HG03521 (cell line): Measurements from ENCODE around the gene WDTC1.
A peak's percentile ranks its signal among the peaks of the same experiment; 100 is the strongest.
"Not testable (repeated sequence)": the region's sequence is repeated elsewhere in the genome, so short reads cannot be mapped to it uniquely, and the experiment has no call there.

Experiments
- ATAC-seq: cut with Tn5 transposase; IDR thresholded peaks from one replicate; pipeline ENCODE4 v1.9.1; 2021; ENCODE audit warnings: mild to moderate bottlenecking, moderate library complexity; ENCODE audit not compliant: unreplicated experiment

WDTC1 gene, protein sequence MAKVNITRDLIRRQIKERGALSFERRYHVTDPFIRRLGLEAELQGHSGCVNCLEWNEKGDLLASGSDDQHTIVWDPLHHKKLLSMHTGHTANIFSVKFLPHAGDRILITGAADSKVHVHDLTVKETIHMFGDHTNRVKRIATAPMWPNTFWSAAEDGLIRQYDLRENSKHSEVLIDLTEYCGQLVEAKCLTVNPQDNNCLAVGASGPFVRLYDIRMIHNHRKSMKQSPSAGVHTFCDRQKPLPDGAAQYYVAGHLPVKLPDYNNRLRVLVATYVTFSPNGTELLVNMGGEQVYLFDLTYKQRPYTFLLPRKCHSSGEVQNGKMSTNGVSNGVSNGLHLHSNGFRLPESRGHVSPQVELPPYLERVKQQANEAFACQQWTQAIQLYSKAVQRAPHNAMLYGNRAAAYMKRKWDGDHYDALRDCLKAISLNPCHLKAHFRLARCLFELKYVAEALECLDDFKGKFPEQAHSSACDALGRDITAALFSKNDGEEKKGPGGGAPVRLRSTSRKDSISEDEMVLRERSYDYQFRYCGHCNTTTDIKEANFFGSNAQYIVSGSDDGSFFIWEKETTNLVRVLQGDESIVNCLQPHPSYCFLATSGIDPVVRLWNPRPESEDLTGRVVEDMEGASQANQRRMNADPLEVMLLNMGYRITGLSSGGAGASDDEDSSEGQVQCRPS

DNA sequence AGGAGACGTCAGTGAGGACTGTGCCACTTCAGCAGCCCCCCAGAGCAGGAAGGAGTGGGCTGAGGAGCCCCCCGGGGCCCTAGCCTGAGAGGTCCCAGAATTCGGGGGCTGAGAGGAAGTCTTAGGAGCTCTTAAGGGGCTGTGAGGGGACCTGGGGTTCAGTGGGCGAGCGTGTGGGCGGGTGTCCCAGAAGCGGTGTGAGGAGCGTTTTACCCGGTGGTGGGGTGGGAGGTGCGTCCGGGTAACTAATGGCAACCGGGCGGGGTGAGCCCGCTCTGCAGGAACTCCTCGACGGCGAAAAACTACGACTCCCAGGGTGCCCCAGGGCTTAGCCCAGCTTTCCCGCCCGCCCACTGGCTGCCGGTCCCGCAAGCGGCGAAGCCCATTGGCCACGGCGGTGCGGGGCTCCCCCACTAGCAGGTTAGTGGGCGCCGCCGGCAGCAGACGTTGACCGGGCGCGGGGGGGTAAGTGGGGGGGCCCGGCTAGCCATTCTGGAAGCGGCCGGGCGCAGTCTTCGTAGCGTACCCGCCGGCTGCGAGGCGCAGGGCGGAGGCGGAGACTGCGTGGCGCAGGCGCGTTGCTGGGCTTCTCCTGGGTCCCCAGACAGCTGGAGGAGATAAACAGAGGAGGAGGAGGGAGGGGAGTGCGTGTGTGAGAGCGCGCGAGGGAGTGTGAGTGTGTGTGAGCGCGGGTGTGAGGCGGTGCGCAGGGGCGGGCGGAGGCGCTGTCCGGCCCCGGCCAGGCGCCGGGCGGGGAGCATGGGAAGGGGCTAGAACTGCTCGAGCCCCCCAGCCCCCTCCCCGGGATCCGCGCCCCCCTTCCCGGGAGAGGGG lies at the start of gene WDTC1:
Gene WDTC1 (plus strand): TSS at position 584 of the 834 bp plus-strand sequence. CDS start 26,423 bp downstream, outside the sequence.
- ATAC-seq = peak; percentile 88

DNA sequence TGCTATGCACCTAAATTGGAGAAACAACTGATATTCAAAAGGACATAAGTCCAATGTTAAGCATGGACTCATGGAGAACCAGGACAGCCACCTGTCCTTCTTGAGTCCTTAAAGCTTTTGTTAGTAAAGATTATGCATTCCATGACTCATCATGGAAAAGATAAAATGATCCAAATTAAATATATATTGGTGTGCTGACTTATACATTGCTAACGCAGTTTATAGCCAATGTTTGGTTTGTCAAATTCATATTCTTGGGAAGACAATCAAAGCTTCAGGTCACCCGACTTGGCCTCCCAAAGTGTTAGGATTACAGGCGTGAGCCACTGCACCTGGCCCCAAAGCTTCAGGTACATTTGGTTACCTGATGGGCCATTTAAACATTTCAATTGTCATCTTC lies 49.8 kb upstream of the WDTC1 start:
- ATAC-seq = not testable (repeated sequence)

DNA sequence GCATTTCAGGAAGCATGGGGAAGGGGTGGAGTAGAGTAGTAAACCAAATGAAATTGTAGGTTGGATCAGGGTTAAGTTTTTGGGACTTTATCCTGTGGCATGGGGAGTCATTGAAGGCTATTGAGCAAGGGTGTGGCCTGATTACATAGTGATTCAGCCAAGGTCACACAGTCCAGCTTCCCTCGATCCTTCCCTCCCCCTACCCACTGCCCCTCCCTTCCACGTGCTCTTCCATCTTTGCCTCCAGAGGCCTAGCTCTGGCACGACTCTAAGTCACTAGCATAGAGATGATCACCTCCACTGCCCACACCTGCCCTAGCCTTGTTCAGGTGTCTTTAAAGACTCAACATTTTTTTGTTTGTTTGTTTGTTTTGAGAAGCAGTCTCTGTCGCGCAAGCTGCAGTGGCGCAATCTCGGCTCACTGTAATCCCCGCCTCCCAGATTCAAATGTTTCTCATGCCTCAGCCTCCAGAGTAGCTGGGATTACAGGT lies 42.3 kb upstream of the WDTC1 start:
- ATAC-seq = no peak

DNA sequence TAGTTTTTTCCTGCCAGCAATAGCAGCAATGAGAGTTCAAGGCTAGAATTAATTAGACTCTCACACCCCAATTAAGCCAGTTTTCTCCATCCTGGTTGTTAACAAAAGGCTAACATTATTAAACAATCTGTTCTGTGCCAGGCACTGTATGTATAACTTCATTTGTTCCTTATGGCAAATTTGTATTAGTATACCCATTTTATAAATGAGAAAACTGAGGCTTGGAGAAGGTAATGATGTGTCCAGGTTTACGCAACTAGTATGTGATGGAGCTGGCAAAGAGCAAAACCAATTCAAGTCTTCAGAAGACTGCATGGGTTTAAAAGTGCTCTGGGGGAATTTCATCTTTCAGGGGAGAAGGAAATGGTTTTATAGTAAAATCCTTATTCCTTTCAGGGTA lies 41.2 kb upstream of the WDTC1 start:
- ATAC-seq = no peak

DNA sequence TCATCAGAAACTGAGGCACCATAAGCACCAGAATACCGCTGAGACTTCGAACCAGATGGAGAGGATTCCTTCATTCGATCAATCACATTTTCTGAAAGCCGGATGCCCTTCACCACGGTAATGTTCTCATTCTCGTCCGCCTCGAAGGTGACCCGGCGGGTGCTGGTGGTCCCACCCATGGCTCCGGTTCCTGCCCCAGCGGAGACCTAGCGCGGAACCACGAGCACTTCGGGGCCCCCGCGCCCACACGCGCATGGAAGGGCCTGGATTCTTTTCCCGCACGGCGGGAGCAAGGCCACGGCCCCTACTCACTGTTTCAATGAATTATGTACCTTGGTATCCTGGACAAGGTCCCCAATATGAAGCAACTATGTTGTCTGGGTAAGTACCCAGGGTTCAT lies 33.1 kb upstream of the WDTC1 start:
- no peak for ATAC-seq

DNA sequence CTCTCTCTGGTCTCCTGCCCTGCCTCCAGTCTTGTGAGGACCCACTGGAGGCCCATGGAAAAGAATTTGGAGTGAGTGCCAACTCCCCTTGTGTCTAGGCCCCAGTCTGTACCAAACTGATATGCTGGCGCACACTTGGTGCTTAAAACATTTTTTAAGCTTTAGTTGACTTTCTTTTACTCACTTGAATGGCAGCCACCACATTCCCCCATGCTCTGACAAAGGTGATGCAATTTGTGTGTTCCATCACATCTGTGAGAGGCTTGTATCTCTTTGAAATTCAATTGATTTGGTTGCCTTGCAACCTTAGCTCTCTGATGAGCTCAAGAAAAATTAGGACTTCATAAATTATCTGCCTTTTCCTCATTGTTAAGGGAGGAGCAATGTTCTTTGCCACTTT lies 30.5 kb upstream of the WDTC1 start:
- no peak for ATAC-seq

DNA sequence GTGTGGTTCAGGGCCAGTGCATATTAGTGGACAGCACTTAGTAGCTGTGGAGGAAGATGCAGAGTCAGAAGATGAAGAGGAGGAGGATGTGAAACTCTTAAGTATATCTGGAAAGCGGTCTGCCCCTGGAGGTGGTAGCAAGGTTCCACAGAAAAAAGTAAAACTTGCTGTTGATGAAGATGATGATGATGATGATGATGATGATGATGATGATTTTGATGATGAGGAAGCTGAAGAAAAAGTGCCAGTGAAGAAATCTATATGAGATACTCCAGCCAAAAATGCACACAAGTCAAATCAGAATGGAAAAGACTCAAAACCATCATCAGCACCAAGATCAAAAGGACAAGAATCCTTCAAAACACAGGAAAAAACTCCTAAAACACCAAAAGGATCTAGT lies 27.2 kb upstream of the WDTC1 start:
- ATAC-seq = not testable (repeated sequence)

DNA sequence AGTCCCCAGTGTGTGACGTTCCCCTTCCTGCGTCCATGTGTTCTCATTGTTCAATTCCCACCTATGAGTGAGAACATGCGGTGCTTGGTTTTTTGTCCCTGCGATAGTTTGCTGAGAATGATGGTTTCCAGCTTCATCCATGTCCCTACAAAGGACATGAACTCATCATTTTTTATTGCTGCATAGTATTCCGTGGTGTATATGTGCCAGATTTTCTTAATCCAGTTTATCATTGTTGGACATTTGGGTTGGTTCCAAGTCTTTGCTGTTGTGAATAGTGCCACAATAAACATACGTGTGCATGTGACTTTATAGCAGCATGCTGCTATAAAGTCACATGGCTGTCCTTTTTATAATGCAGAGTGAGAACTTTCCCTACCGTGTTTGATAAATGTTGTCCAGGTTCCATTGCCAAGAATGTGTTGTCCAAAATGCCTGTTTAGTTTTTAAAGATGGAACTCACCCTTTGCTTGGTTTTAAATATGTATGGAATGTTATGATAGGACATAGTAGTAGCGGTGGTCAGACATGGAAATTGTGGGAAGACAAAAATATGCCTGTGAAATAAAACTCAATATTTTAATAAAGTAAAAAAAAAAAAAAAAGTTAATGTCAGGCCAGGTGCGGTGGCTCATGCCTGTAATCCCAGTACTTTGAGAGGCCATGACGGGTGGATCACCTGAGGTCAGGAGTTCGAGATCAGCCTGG lies 26.1 kb upstream of the WDTC1 start:
- not testable (repeated sequence) for ATAC-seq

DNA sequence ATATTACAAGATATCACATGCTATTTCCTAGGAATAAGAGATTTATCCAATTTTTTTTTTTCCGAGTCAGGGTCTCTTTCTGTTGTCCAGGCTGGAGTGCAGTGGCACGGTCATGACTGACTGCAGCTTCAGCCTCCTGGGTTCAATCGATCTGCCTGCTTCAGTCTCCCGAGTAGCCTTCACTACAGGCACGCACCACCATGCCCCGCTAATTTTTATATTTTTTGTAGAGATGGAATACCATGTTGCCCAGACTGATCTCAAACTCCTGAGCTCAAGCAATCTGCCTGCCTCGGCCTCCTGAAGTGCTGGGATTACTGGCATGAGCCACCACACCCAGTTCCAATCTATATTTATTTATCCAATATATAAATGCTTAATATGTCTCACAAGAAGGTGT lies 18.0 kb upstream of the WDTC1 start:
- ATAC-seq = no peak

DNA sequence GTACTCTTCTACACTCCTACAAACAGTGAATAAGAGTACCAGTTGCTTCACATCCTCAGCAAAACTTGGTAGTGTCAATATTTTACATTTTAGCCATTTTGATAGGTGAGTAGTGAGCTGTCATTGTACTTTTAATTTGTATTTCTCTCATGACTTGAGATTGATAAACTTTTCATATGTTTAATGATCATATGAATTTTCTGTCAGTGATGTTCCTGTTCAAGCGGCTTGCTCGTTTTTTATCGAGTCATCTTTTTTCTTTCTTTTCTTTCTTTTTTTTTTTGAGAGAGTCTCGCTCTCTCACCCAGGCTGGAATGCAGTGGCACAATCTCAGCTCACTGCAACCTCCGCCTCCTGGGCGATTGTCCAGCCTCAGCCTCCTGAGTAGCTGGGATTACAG lies 17.0 kb upstream of the WDTC1 start:
- no peak for ATAC-seq

DNA sequence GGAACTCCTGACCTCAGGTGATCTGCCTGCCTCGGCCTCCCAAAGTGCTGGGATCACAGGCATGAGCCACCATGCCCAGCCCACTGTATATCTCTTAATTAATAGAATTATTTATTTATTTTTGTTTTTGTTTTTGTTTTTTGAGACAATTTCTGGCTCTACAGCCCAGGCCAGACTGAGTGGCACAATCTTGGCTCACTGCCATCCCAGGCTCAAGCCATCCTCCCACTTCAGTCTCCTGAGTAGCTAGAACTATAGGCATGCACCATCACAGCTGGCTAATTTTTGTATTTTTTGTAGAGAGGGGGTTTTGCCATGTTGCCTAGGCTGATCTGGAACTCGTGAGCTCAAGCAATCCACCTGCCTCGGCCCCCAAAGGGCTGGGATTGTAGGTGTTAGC lies 15.7 kb upstream of the WDTC1 start:
- no peak for ATAC-seq

DNA sequence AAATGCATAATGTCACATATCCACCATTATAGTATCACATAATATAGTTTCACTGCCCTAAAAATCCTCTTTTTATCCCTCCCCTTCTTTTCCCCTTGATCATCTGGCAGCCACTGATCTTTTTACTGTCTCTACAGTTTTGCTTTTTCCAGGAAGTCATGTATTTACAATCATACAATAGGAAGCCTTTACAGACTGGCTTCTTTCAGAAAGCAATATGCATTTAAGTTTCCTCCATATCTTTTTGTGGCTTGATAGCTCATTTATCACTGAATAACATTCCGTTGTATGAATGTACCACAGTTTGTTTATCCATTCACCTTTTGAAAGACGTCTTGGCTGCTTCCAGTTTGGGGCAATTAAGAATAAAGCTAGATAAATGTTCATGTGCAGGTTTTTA lies 14.3 kb upstream of the WDTC1 start:
- no peak for ATAC-seq

DNA sequence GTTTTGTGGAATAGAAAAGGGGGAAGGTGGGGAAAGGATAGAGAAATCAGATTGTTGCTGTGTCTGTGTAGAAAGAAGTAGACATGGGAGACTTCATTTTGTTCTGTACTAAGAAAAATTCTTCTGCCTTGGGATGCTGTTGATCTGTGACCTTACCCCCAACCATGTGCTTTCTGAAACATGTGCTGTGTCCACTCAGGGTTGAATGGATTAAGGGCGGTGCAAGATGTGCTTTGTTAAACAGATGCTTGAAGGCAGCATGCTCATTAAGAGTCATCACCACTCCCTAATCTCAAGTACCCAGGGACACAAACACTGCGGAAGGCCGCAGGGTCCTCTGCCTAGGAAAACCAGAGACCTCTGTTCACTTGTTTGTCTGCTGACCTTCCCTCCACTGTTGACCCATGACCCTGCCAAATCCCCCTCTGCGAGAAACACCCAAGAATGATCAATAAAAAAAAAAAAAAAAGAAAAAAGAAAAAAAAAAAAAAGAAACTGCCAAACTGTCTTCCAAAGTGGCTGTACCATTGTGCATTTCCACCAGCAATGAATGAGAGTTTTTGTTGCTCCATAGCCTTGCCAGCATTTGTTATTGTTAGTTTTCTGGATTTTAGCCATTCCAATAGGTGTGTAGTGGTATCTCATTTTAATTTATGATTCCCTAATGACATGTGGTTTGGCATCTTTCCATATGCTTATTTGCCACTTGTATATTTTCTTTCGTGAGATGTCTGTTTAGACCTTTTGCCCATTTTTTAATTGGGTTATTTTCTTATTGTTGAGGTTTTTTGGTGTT lies 13.5 kb upstream of the WDTC1 start:
- not testable (repeated sequence) for ATAC-seq

DNA sequence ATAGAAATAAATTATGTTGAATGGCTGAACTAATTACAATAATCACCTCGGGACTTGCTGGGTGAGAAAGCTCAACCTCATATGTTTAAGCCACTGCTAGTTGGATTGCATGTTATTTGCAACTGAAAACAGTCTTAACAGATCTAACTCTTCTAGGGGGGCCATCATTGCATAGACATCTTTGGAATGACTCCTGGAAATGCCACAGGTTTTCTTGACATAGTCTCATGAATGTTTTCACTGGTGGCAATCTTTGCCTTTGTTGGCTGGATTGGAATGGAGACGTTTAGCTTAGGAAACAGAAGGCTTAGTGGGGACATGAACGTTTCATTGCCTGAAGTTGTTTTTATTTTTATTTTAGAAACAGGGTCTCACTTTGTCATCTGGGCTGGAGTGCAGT lies 8.8 kb upstream of the WDTC1 start:
- ATAC-seq = no peak

DNA sequence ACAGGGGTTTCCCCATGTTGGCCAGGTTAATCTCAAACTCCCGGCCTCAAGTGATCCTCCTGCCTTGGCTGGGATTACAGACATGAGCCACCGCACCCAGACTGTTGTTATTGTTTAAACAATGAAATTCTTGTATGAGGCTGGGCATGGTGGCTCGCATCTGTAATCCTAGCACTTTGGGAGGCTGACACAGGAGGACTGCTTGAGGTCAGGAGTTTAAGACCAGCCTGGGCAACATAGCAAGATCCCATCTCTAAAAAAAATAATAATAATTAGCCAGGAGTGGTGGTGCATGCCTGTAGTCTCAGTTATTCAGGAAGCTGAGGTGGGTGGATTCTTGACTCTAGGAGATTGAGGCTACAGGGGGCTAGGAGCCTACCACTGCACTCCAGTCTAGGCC lies 6.7 kb upstream of the WDTC1 start:
- ATAC-seq = no peak

DNA sequence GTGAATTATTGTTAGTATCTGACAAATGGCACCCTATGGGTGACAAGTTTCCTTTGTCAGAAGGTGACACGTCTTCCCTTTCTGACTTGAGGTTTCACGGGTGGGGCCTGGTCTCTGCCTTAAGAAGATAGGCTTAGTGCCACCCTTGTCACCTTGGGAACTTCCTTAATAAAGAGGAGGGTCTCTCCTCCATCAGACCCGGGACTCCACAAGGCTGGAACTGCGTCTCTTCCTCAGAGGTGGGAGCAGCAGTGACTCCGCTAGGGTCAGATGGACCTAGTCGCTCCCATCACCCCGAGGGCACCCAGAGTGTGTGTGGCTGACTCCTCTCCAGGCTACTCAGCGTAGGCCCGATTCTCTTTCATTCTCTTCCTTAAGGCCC lies 774 bp upstream of the WDTC1 start:
- ATAC-seq = no peak

DNA sequence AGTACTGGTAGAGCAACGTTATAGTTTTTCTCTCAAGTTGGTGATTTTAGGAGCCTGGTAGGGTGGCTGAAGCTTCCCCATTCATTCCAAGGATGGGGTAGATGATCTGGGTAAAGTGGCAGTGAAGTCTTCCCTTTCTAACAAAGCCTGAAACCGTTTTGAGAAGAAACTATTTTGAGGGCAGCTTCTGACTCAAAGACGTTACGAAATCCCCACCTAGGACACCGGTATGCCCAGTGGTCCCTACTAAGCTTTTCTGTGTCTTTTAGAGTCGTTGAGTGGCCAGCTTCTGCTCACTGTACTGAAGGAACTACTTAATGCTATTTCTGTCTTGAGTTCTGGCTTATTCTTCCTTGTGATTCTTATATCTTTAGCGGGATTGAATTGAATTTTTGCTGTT lies 1.4 kb downstream of the WDTC1 start:
- ATAC-seq = no peak

DNA sequence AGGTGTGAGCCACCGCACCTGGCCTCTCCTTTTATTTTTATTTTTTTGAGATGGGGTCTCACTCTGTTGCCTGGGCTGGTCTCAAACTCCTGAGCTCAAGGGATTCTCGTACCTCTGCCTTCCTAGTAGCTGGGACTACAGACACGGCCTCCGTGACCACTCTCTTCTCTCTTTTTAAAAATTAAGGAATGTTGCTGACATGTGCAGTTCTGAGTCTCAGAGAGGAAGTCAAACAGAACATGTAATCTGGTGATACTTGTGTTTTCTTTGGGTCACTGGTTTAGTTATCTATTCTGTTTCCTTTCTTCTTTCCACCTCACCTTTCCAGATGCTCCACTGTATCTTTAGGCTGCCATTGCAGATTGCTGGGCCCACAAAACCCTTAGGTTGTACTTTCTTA lies 2.7 kb downstream of the WDTC1 start:
- ATAC-seq = no peak

DNA sequence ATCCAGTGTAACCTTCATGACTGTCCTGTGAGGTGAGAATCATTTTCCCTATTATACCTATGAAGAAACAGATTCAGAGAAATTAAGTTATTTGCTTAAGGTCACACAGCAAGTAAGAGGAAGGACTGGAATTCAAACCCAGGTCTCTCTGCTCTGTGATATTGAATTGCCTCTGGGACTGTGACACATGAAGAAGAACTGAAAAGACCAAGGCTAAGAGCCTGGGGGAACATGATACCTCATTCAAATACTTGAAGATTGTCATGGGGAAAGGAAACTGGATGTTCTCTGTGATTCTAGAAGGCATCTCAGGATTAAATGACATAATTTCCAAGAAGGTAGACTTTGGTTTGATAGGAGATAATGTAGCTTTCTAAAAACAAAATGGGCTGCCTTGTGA lies 3.6 kb downstream of the WDTC1 start:
- no peak for ATAC-seq

DNA sequence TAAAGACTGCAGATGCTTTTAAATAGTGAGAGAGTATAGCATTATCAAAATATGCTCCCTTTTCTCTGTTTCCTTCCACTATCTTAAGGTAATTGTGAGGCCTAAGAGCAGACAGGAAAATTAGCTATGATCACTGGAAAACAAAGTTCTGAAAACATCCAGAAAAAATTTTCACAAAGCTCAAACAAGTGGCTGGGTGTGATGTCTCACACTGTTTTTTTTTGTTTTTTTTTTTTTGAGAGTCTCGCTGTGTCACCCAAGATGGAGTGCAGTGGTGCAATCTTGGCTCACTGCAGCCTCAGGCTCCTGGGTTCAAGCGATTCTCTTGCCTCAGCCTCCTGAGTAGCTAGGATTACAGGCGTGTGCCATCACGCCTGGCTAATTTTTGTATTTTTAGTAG lies 7.2 kb downstream of the WDTC1 start:
- no peak for ATAC-seq
